ENCODE data around the gene PARP2.
"Not testable (repeated sequence)": the region's sequence is repeated elsewhere in the genome, so short reads cannot be mapped to it uniquely, and the experiment has no call there.

Gene PARP2, protein sequence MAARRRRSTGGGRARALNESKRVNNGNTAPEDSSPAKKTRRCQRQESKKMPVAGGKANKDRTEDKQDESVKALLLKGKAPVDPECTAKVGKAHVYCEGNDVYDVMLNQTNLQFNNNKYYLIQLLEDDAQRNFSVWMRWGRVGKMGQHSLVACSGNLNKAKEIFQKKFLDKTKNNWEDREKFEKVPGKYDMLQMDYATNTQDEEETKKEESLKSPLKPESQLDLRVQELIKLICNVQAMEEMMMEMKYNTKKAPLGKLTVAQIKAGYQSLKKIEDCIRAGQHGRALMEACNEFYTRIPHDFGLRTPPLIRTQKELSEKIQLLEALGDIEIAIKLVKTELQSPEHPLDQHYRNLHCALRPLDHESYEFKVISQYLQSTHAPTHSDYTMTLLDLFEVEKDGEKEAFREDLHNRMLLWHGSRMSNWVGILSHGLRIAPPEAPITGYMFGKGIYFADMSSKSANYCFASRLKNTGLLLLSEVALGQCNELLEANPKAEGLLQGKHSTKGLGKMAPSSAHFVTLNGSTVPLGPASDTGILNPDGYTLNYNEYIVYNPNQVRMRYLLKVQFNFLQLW

DNA sequence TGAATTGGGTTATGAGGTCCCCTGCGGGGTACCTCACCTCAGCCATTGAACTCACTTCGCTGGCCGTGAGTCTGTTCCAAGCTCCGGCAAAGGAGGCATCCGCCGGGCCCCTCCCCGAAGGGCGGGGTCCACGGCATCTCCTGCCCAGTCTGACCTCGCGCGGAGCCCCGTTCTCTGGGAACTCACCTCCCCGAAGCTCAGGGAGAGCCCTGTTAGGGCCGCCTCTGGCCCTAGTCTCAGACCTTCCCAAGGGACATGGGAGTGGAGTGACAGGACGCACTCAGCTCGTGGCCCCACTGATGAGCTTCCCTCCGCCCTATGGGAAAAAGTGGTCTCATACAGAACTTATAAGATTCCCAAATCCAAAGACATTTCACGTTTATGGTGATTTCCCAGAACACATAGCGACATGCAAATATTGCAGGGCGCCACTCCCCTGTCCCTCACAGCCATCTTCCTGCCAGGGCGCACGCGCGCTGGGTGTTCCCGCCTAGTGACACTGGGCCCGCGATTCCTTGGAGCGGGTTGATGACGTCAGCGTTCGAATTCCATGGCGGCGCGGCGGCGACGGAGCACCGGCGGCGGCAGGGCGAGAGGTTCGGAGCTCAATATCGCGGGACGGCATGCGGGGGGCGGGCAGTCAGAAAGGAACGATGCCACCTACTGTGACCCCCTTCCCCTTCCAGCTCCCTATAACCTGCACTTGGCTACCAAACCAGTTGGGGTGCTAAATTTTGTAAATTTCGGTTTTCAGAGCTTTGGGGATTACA, at the start of gene PARP2:
Gene PARP2, plus strand, starts transcription at position 544 of the 770 bp plus-strand sequence. Its CDS starts 7 bp downstream, at position 551.
- DNase-seq (ENCODE audit: low spot score) (peak; percentile 99), FAIRE-seq (peak; percentile 100)

DNA sequence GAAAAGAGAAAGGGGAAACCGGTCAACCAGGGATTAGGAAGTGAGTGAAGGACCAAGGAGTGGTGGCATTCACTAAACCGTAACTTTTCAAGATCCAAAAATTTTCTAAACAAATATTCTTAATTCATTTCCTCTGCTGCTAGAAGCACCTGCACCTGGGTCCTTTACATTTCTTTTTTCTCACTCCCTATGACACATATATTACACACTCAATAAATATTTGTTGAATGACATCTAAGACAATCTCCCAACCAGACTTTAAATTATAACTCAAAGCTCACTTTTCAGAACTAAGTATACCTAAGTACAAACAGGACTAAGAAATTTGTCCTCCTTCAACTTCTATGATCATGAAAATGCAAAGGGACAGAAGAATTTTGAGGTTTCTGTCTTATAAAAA, 48.8 kb upstream of the PARP2 start:
- DNase-seq (ENCODE audit: low spot score), result no peak
- no peak for FAIRE-seq

GRCh38 chr14:20295067-20295466, 48.4 kb upstream of the PARP2 start:
- FAIRE-seq (no peak), DNase-seq (ENCODE audit: low spot score) (no peak)

DNA sequence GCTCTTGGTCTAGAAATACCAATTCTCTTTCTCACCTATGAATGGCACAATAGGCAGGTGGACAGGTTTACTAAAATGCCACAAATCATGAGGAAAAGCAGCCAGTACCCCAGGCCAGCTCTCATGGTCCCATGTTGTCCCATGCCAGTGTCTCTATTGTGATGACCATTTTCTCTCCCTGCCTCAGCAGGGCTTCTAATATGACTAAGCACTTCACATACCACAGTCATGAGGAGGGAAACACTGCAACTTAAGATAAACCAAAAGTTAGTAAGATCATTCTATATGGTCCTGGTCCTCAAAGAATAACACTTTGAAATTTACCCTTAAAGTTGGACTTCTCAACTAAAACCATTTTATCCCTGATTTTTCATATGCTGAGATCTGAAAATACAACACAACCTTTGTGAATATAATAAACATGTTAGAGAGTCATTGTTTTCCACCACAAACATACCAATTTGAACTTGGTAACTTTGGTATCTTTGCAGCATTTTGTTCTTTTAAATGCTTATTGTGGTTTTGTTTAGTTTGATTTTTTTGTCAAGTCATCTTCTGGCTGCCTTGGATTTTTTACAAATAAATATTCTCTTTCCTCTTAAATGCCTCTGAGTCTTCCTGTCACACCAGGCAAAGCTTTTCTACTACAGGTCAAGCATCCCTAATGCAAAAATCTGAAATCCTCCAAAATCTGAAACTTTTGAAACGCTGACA, 41.2 kb upstream of the PARP2 start:
- FAIRE-seq (no peak), DNase-seq (ENCODE audit: low spot score) (no peak)

GRCh38 chr14:20305265-20306078, 38.0 kb upstream of the PARP2 start, which contains the start of gene TTC5:
TSS of gene TTC5 (minus strand) at chr14:20305951. CDS start at chr14:20305937, 14 bp downstream.
- DNase-seq (ENCODE audit: low spot score) (peak; percentile 90), FAIRE-seq (peak; percentile 59)

- DNase-seq (ENCODE audit: low spot score) (no peak), FAIRE-seq (no peak)
Measured at GRCh38 chr14:20306079-20306423, 37.4 kb upstream of the PARP2 start.

GRCh38 chr14:20314026-20314425, 29.4 kb upstream of the PARP2 start:
- DNase-seq (ENCODE audit: low spot score) (no peak), FAIRE-seq (no peak)

GRCh38 chr14:20317720-20318119, 25.7 kb upstream of the PARP2 start:
- DNase-seq (ENCODE audit: low spot score) (no peak), FAIRE-seq (no peak)

DNA sequence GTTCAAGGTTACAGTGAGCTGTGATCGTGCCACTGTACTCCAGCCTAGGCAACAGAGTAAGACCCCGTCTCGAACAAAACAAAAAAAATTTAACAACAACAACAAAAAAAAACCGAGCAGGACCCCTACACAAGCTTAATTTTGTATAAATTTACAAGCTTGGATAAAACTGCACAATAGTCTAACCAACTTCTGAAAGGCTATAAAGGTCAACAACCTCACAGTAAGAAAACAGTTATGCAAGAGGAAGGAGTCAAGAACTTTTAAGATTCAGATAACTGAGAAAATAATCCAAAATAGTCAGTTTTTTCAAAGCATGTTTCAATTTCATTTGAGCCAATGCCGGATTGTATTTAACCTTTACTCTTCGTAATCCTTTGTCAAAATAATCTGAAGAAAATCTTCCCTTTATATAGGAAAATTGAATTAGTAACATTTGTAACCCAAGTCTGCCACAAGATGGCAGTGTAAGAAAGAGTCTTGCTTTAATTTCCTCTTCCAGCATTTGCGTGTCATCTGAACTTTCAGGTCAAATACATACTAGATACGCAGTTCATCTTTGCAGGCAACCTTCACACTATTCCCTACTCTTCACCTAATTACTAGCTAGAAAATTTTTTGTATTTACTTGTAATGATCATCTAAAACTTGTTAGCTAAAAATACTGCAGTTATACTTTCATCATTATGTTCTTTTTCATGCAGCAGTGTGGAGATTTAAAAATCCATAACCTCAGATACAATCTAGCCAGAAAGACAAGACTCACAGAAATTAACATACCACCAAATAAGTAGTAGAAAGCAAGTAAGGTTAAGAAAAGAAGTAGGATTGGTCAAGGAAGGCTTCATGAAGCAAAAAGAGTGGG, 16.2 kb upstream of the PARP2 start:
- peak; percentile 42 for DNase-seq (ENCODE audit: low spot score)
- FAIRE-seq, result no peak

DNA sequence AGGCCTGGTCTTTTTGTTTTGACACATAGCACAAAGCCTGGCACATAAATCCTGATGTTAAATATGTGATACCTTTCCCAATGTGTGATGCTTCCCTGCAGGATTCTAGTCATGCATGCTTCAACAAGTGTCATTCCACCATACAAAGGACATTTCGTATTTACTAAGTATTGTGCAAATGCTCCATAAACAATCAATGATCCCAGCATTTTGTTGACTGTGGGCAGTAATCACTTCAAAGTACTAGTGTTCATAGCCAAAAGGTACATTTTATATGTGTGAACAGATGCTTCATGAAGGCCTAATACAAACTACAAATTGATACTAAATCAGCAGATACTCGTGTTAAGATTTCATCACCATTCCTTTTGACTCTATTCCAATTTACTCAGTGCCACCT, 14.7 kb upstream of the PARP2 start:
- no peak for DNase-seq (ENCODE audit: low spot score)
- no peak for FAIRE-seq

GRCh38 chr14:20329355-20329754, 14.1 kb upstream of the PARP2 start:
- DNase-seq (ENCODE audit: low spot score) (no peak), FAIRE-seq (no peak)

DNA sequence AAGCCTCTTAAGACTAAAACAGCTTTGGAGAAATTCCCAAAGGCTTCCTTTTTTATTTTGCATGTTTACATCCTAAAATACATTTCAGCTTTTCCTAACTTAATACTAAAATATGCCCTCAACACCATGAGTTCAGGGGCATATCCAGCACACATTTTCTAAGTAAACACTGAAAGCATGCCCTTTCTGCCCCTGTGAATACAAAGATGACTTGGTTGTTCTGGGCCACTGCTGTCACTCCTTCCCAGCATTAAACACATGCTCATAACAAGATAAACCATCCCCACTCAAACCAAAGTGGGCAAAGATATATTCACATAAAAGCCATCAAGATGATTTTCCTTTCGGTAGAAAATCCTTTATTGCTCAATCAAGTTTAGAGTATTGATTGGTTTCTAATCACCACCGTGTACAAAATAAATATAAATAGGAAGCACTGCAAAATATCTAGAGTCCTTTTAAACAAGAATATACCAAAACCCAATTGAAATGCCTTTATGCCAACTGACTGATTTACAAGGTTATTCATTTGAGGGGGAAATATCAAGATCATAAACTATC, 12.3 kb upstream of the PARP2 start:
- DNase-seq (ENCODE audit: low spot score), result no peak
- no peak for FAIRE-seq

GRCh38 chr14:20332431-20332787, 11.0 kb upstream of the PARP2 start:
- no peak for FAIRE-seq
- DNase-seq (ENCODE audit: low spot score), result peak; percentile 13

DNA sequence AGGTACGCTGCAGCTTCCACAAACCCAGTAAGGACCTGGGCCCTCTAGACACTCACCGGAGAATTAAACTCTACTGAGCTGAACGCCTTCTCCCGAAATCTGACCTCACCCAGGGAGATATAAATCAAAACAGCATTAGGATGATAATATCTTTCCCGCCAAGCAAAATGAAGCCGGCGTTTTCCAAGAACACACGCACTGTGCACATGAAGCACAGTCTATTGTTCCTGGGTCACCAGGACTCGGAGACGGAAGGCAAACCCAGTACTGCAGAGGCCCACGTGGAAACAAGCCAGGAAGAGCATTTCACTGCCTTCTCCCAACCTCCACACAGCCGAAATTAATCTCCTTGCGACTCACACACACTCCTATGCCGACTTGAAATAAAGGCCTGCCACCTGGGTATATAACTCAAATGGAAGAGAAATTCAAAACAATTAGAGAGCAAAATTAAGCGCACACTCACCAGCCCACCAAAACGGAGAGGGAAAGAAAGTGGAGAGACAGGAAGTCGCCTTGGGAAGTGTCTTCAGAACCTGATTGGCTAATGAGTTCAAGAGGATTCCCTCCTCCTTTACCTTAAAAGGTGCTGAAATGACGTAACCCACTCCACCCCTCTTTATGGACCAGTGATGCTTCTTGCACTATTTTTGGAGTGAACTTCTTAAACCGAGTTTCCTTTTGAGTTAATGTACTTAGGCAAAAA, 10.5 kb upstream of the PARP2 start, which contains the start of gene CCNB1IP1:
Gene CCNB1IP1, minus strand, starts transcription at position 492 of the 706 bp plus-strand sequence. CDS start 16,756 bp downstream, outside the sequence.
- FAIRE-seq (peak; percentile 67), DNase-seq (ENCODE audit: low spot score) (peak; percentile 93)

GRCh38 chr14:20333494-20333841, 10.0 kb upstream of the PARP2 start:
- FAIRE-seq (no peak), DNase-seq (ENCODE audit: low spot score) (no peak)

DNA sequence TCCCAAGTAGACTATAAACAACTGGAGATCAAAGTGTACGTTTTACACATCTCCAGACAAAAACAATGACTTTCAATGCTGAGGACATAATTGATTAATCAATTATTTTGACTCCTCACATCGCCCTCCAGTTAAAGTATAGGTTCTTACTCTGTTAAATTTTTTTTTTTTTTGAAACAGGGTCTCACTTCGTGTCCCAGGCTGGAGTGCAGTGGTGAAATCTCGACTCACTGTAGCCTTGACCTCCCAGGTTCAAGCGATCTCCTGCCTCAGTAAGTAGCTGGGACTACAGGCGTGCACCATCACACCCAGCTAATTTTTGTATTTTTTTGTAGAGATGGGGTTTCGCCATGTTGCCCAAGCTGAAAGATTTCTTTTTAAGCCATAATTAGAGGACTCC, 9.4 kb upstream of the PARP2 start:
- FAIRE-seq, result no peak
- DNase-seq (ENCODE audit: low spot score), result no peak

GRCh38 chr14:20341032-20341431, 2.4 kb upstream of the PARP2 start:
- FAIRE-seq, result not testable (repeated sequence)

DNA sequence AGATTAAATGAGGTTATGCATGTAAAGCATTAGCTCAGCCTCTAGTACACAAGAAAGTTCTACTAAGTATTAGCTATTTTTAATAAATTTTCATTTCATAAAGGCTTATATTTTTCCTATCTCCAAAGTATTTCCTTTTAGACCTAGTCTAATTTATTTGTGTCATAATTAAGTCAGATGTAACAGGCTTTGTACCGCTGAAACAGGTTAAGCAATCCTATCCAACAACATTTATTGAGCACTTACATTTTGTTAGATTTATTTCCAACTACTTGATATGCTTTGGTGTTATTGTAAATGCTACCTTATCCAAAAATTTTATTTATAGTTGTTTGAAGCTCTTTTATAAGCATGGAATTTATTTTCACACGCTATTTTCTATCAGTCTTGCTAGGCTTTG, 1.8 kb upstream of the PARP2 start:
- no peak for FAIRE-seq

More at GRCh38 chr14:20341032-20341431, 2.4 kb upstream of the PARP2 start:
- not testable (repeated sequence) for DNase-seq (ENCODE audit: low spot score)

GRCh38 chr14:20343862-20344220, 406 bp downstream of the PARP2 start:
- DNase-seq (ENCODE audit: low spot score) (no peak), FAIRE-seq (no peak)

More for the DNA sequence above, 1.8 kb upstream of the PARP2 start:
- DNase-seq (ENCODE audit: low spot score), result no peak
